Duodenal mucosa (tissue), 2 donors: ENCODE data around the gene OSBPL3.
A peak's percentile ranks its signal among the peaks of the same experiment; 100 is the strongest.
"Not testable (repeated sequence)": the region's sequence is repeated elsewhere in the genome, so short reads cannot be mapped to it uniquely, and the experiment has no call there.

Experiments used
- H3K27ac ChIP-seq: one replicate; pipeline ENCODE4 v1.7.0; 2013; ENCODE audit warnings: low read depth, low read length
- H3K27me3 ChIP-seq, 2 donors: one replicate each; pipeline ENCODE4 v1.7.0; 2013; ENCODE audit warnings: low read length in 2 of 2, control low read depth in 1 of 2; ENCODE audit not compliant: insufficient read depth in 2 of 2, control insufficient read depth in 1 of 2
- H3K36me3 ChIP-seq, 2 donors: one replicate each; pipeline ENCODE4 v1.7.0; 2013; ENCODE audit warnings: low read length in 2 of 2, control low read depth in 1 of 2; ENCODE audit not compliant: insufficient read depth in 2 of 2, control insufficient read depth in 1 of 2
- H3K4me1 ChIP-seq, 2 donors: one replicate each; pipeline ENCODE4 v1.7.0; 2013; ENCODE audit warnings: low read length in 2 of 2, control low read depth in 1 of 2; ENCODE audit not compliant: insufficient read depth in 2 of 2, control insufficient read depth in 1 of 2
- H3K4me3 ChIP-seq, 2 donors: one replicate each; pipeline ENCODE4 v1.7.0; 2013; ENCODE audit warnings: low read length in 2 of 2, low read depth in 1 of 2
- H3K9ac ChIP-seq, 2 donors: one replicate each; pipeline ENCODE4 v1.7.0; 2013; ENCODE audit warnings: low read length in 2 of 2, low read depth in 1 of 2
- H3K9me3 ChIP-seq, 2 donors: one replicate each; pipeline ENCODE4 v1.7.0; 2013; ENCODE audit warnings: low read length in 2 of 2, control low read depth in 1 of 2; ENCODE audit not compliant: control insufficient read depth in 1 of 2

Gene OSBPL3

GRCh38 chr7:24979863-24980533 is at the start of gene OSBPL3:
Gene OSBPL3 (minus strand): TSS chr7:24980178. CDS start chr7:24892472, 87,706 bp downstream.
- no peaks in the 10 kb centered on the region for H3K27me3 ChIP-seq
- H3K4me1 ChIP-seq: peaks cover 7 to 27% of the 10 kb centered on the region in 2 donors
- no peaks in the 10 kb centered on the region for H3K9me3 ChIP-seq
- peak within 1 kb of the TSS; percentile 62 for H3K27ac ChIP-seq
- H3K4me3 ChIP-seq: peak within 1 kb of the TSS; percentile 84 to 94
- H3K9ac ChIP-seq: peak within 1 kb of the TSS; percentile 80 to 96
- H3K36me3 ChIP-seq: no peaks in the 10 kb centered on the region

- no peak overlapping the region for H3K27ac ChIP-seq
- H3K4me1 ChIP-seq: peaks cover 6 to 9% of the 10 kb centered on the region in 2 donors
- no peaks in the 10 kb centered on the region for H3K9me3 ChIP-seq
- H3K36me3 ChIP-seq: no peaks in the 10 kb centered on the region
- H3K27me3 ChIP-seq: no peaks in the 10 kb centered on the region
- H3K9ac ChIP-seq: no peak overlapping the region
- H3K4me3 ChIP-seq: no peak overlapping the region
Observed at GRCh38 chr7:25029075-25029474, 49.1 kb upstream of the OSBPL3 start.

GRCh38 chr7:25028370-25029021 is 48.5 kb upstream of the OSBPL3 start:
- Histone ChIP-seq H3K27me3 (no peaks in the 10 kb centered on the region), H3K4me3 (no peak overlapping the region), H3K4me1 (peaks cover 6 to 9% of the 10 kb centered on the region in 2 donors), H3K27ac (no peak overlapping the region), H3K9ac (no peak overlapping the region), H3K9me3 (no peaks in the 10 kb centered on the region), H3K36me3 (no peaks in the 10 kb centered on the region)

GRCh38 chr7:25026156-25026555 is 46.2 kb upstream of the OSBPL3 start:
- Histone ChIP-seq H3K9ac (no peak overlapping the region), H3K27ac (no peak overlapping the region), H3K4me1 (peaks cover 6 to 9% of the 10 kb centered on the region in 2 donors), H3K27me3 (no peaks in the 10 kb centered on the region), H3K36me3 (no peaks in the 10 kb centered on the region), H3K9me3 (no peaks in the 10 kb centered on the region), H3K4me3 (no peak overlapping the region)

GRCh38 chr7:25025218-25025671 is 45.3 kb upstream of the OSBPL3 start:
- Histone ChIP-seq H3K9ac (no peak overlapping the region), H3K4me1 (peaks cover 6 to 9% of the 10 kb centered on the region in 2 donors), H3K27me3 (no peaks in the 10 kb centered on the region), H3K4me3 (no peak overlapping the region), H3K27ac (no peak overlapping the region), H3K9me3 (no peaks in the 10 kb centered on the region), H3K36me3 (no peaks in the 10 kb centered on the region)

GRCh38 chr7:25024066-25024465 is 44.1 kb upstream of the OSBPL3 start:
- no peaks in the 10 kb centered on the region for H3K9me3 ChIP-seq
- no peak overlapping the region for H3K4me3 ChIP-seq
- H3K27me3 ChIP-seq: no peaks in the 10 kb centered on the region
- no peak overlapping the region for H3K27ac ChIP-seq
- H3K4me1 ChIP-seq: peaks cover 6 to 9% of the 10 kb centered on the region in 2 donors
- H3K36me3 ChIP-seq: no peaks in the 10 kb centered on the region
- H3K9ac ChIP-seq: no peak overlapping the region

GRCh38 chr7:25017671-25018070 is 37.7 kb upstream of the OSBPL3 start:
- not testable (repeated sequence) for H3K36me3 ChIP-seq, H3K27ac ChIP-seq

GRCh38 chr7:25014756-25015155 is 34.8 kb upstream of the OSBPL3 start:
- Histone ChIP-seq H3K27ac (no peak overlapping the region), H3K9ac (no peak overlapping the region), H3K4me3 (no peak overlapping the region), H3K9me3 (no peaks in the 10 kb centered on the region), H3K4me1 (no peaks in the 10 kb centered on the region), H3K27me3 (no peaks in the 10 kb centered on the region), H3K36me3 (no peaks in the 10 kb centered on the region)

More at GRCh38 chr7:25017671-25018070, 37.7 kb upstream of the OSBPL3 start:
- H3K9me3 ChIP-seq, H3K4me3 ChIP-seq, H3K4me1 ChIP-seq, H3K27me3 ChIP-seq, H3K9ac ChIP-seq: not testable (repeated sequence)

- not testable (repeated sequence) for H3K4me3 ChIP-seq, H3K9ac ChIP-seq, H3K36me3 ChIP-seq, H3K27me3 ChIP-seq, H3K9me3 ChIP-seq, H3K4me1 ChIP-seq, H3K27ac ChIP-seq
Observed at GRCh38 chr7:25012710-25013109, 32.7 kb upstream of the OSBPL3 start.

- Histone ChIP-seq H3K4me1 (no peaks in the 10 kb centered on the region), H3K4me3 (no peak overlapping the region), H3K9ac (no peak overlapping the region), H3K27me3 (no peaks in the 10 kb centered on the region), H3K27ac (no peak overlapping the region), H3K36me3 (no peaks in the 10 kb centered on the region), H3K9me3 (no peaks in the 10 kb centered on the region)
Observed at GRCh38 chr7:25012254-25012653, 32.3 kb upstream of the OSBPL3 start.
